GM23338 (cell line): ENCODE data around the gene PARVA. TPM values are rescaled to one million over a fixed set of nuclear protein-coding genes. Genes with fewer than 3 reads are reported as not detected.

Experiments used
- ATAC-seq: fragments of 200-7000 bp; cut with Tn5 transposase; 3 replicates; pipeline ENCODE4 v1.9.1; 2020
- DNase-seq: peaks from one replicate; pipeline ENCODE4 v3.0.0-alpha.2; 2015; ENCODE audit warnings: low spot score
- H2AFZ ChIP-seq: fragments of 200-600 bp; sonication (generic); 2 replicates; pipeline ENCODE4 v1.8.0; 2016; ENCODE audit warnings: antibody characterized with exemption, mild to moderate bottlenecking, moderate library complexity
- H3F3A ChIP-seq: fragments of 200-600 bp; sonication (generic); replicated peaks from 2 replicates; pipeline ENCODE4 v1.8.0; 2017; ENCODE audit warnings: antibody characterized with exemption, mixed run types, low read depth
- H3K27ac ChIP-seq: fragments of 200-600 bp; sonication (generic); 2 replicates; pipeline ENCODE4 v1.6.1; 2016; ENCODE audit warnings: low read depth
- H3K27me3 ChIP-seq: fragments of 200-600 bp; sonication (generic); 2 replicates; pipeline ENCODE4 v1.8.0; 2016; ENCODE audit warnings: mild to moderate bottlenecking, mixed run types, moderate library complexity; ENCODE audit not compliant: insufficient read depth
- H3K36me3 ChIP-seq: fragments of 200-600 bp; sonication (generic); 2 replicates; pipeline ENCODE4 v1.8.0; 2016; ENCODE audit warnings: mild to moderate bottlenecking; ENCODE audit not compliant: insufficient read depth
- H3K4me1 ChIP-seq: fragments of 200-600 bp; sonication (generic); 2 replicates; pipeline ENCODE4 v1.8.0; 2016; ENCODE audit warnings: mild to moderate bottlenecking, moderate library complexity; ENCODE audit not compliant: insufficient read depth
- H3K4me2 ChIP-seq: fragments of 200-600 bp; sonication (generic); 2 replicates; pipeline ENCODE4 v1.7.1; 2017; ENCODE audit warnings: mixed run types
- H3K4me3 ChIP-seq: fragments of 200-600 bp; sonication (generic); 2 replicates; pipeline ENCODE4 v1.6.1; 2016; ENCODE audit warnings: mixed run types
- H3K79me2 ChIP-seq: fragments of 200-600 bp; sonication (generic); replicated peaks from 2 replicates; pipeline ENCODE4 v1.8.0; 2017; ENCODE audit warnings: mild to moderate bottlenecking; ENCODE audit not compliant: insufficient read depth
- H3K9me2 ChIP-seq: fragments of 200-600 bp; sonication (generic); 2 replicates; pipeline ENCODE4 v1.8.0; 2017; ENCODE audit not compliant: insufficient read depth
- H4K20me1 ChIP-seq: fragments of 200-600 bp; sonication (generic); replicated peaks from 2 replicates; pipeline ENCODE4 v1.8.0; 2017; ENCODE audit warnings: mild to moderate bottlenecking; ENCODE audit not compliant: insufficient read depth
- H3K27ac Mint-ChIP-seq: 2 replicates; pipeline ENCODE4 v1.8.0; 2020; ENCODE audit warnings: inconsistent platforms, mild to moderate bottlenecking, moderate library complexity, mixed read lengths
- H3K27me3 Mint-ChIP-seq: 3 replicates; pipeline ENCODE4 v1.8.0; 2022; ENCODE audit warnings: low read depth, mild to moderate bottlenecking, moderate library complexity, mixed read lengths, inconsistent platforms; ENCODE audit not compliant: insufficient read depth, poor library complexity
- H3K36me3 Mint-ChIP-seq: 3 replicates; pipeline ENCODE4 v1.8.0; 2021; ENCODE audit warnings: low read depth, mild to moderate bottlenecking, inconsistent platforms, moderate library complexity, mixed read lengths
- H3K4me1 Mint-ChIP-seq: 3 replicates; pipeline ENCODE4 v1.8.0; 2020; ENCODE audit warnings: mild to moderate bottlenecking, inconsistent platforms, mixed read lengths
- H3K4me3 Mint-ChIP-seq: 3 replicates; pipeline ENCODE4 v1.8.0; 2021; ENCODE audit warnings: moderate library complexity, mild to moderate bottlenecking, inconsistent platforms, mixed read lengths
- H3K9me3 Mint-ChIP-seq: 3 replicates; pipeline ENCODE4 v1.8.0; 2020; ENCODE audit warnings: moderate library complexity, mild to moderate bottlenecking, inconsistent platforms, mixed read lengths
- CREB1 ChIP-seq: fragments of 250-450 bp; sonication (Bioruptor Pico); IDR thresholded peaks from 2 replicates; pipeline ENCODE4 v1.5.0; 2020; ENCODE audit warnings: low read depth, mild to moderate bottlenecking, moderate library complexity
- CTCF ChIP-seq, 2 experiments: fragments of 200-600 bp in 1 of 2; sonication (generic) in 1 of 2; conservative IDR thresholded peaks; 2 replicates each; pipeline versions ENCODE4 v1.5.1 to v1.6.1; 2016 to 2017; ENCODE audit warnings: antibody characterized with exemption in 2 of 2, low read depth in 2 of 2, mild to moderate bottlenecking in 2 of 2, moderate library complexity in 1 of 2
- ETS1 ChIP-seq: IDR thresholded peaks from 2 replicates; pipeline ENCODE4 v1.6.1; 2016; ENCODE audit warnings: antibody characterized with exemption
- EZH2 ChIP-seq: fragments of 200-600 bp; sonication (generic); IDR thresholded peaks from one replicate; pipeline ENCODE4 v1.8.0; 2017; ENCODE audit warnings: antibody characterized with exemption, mild to moderate bottlenecking, low read depth; ENCODE audit not compliant: unreplicated experiment
- EZH2phosphoT487 ChIP-seq: fragments of 200-600 bp; sonication (generic); IDR thresholded peaks from one replicate; pipeline ENCODE4 v1.8.1; 2018; ENCODE audit warnings: antibody characterized with exemption; ENCODE audit not compliant: unreplicated experiment
- POLR2AphosphoS5 ChIP-seq: IDR thresholded peaks from 2 replicates; pipeline ENCODE4 v1.6.1; 2016; ENCODE audit warnings: antibody characterized with exemption, low read depth
- REST ChIP-seq: IDR thresholded peaks from one replicate; pipeline ENCODE4 v1.6.1; 2018; ENCODE audit warnings: antibody characterized with exemption; ENCODE audit not compliant: unreplicated experiment
- ZNF462 ChIP-seq: fragments of 250-450 bp; sonication (Bioruptor Pico); IDR thresholded peaks from 2 replicates; pipeline ENCODE4 v1.5.0; 2020; ENCODE audit warnings: mild to moderate bottlenecking, moderate library complexity
- polyA plus RNA-seq: library from polyadenylated mRNA; unstranded; fragments of >200 nt; fragmentation: Nextera tagmentation; extraction: Ambion mirVana; gene quantifications from 2 replicates; pipeline ENCODE4 v1.2.1, GENCODE V29; 2016
- total RNA-seq: library from RNA; depleted of rRNA; stranded (reverse); fragments of >200 nt; shearing (Covaris generic); gene quantifications from 2 replicates; pipeline ENCODE4 v1.2.3, GENCODE V29; 2014

The PARVA gene
- total and polyA plus RNA-seq, 2 experiments from 2014 or later: 5.8 to 6.9 TPM

- no peak overlapping the region for H3K4me3 Mint-ChIP-seq
- Histone ChIP-seq H3K27ac (no peak overlapping the region), H3K4me2 (no peak overlapping the region), H3K4me3 (no peak overlapping the region), H3K9me2 (no peaks in the 10 kb centered on the region), H3K36me3 (no peaks in the 10 kb centered on the region), H2AFZ (no peak overlapping the region), H3F3A (no peaks in the 10 kb centered on the region), H3K79me2 (no peaks in the 10 kb centered on the region), H3K4me1 (peaks cover 14% of the 10 kb centered on the region; the same call in 1 of the 2 replicates), H4K20me1 (no peaks in the 10 kb centered on the region), H3K27me3 (no peaks in the 10 kb centered on the region)
- DNase-seq (no peak), ATAC-seq (no peak)
- H3K27me3 Mint-ChIP-seq: peaks cover 3% of the 10 kb centered on the region
- no peak overlapping the region for H3K27ac Mint-ChIP-seq
- peaks cover 17% of the 10 kb centered on the region for H3K4me1 Mint-ChIP-seq
- H3K36me3 Mint-ChIP-seq: no peaks in the 10 kb centered on the region
- no peak for TF ChIP-seq EZH2phosphoT487
- TF ChIP-seq POLR2AphosphoS5: no peak
- no peak for TF ChIP-seq EZH2
- TF ChIP-seq CREB1 (CRISPR knock-in tag): no peak
- TF ChIP-seq REST: no peak
- no peak for TF ChIP-seq CTCF (conservative IDR thresholded peaks at IDR 0.05; ENCODE audit: low read depth in 2 of 2)
- TF ChIP-seq ZNF462 (CRISPR knock-in tag): no peak
- TF ChIP-seq ETS1: no peak
- no peaks in the 10 kb centered on the region for H3K9me3 Mint-ChIP-seq
Observed at GRCh38 chr11:12506404-12506921, 129.1 kb downstream of the PARVA start.
